Panc1 (cell line): Measurements from ENCODE around the gene SCD5.

Experiments used
- POLR2AphosphoS5 ChIP-seq: IDR thresholded peaks from 2 replicates; pipeline ENCODE4 v1.6.1; 2012; ENCODE audit warnings: mild to moderate bottlenecking, low read depth, low read length, moderate library complexity
- SIN3A ChIP-seq: IDR thresholded peaks from 2 replicates; pipeline ENCODE4 v1.6.1; 2012; ENCODE audit warnings: low read depth, mild to moderate bottlenecking, low read length, moderate library complexity, borderline replicate concordance; ENCODE audit not compliant: insufficient read depth
- TCF7L2 ChIP-seq: IDR thresholded peaks from 2 replicates; pipeline ENCODE4 v1.6.1; 2011; ENCODE audit warnings: mild to moderate bottlenecking, low read depth, low read length, inconsistent platforms
- TF ChIP-seq, protein P1 (sequence below): fragments of 450-650 bp; IDR thresholded peaks from 2 replicates; pipeline ENCODE4 v1.5.1; 2017; ENCODE audit warnings: mild to moderate bottlenecking
- TF ChIP-seq, protein P2 (sequence below), 2 experiments: IDR thresholded peaks; 2 replicates each; pipeline ENCODE4 v1.6.1; 2011 to 2012; ENCODE audit warnings: low read depth in 2 of 2, control low read depth in 1 of 2, low read length in 1 of 2, mild to moderate bottlenecking in 1 of 2, moderate library complexity in 1 of 2; ENCODE audit not compliant: insufficient read depth in 1 of 2

DNA sequence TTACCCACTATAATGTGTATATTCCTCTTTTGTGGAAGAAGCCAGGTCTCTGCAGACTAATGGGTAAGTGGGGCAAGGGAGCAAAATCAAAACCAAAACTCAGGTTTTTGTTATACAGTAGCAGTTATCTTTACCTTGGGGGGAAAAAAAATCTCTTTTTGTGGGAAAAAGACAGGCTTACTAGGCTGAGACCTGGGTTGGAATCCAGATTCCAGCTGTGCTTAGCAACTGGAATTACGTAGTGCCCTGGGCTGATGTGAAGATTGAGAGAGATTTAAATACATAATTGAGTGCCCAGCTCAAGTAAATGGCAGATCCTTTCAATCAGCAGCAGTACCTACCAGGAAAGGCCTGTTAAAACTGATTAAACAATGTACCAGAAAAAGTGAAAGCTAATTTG is 15.4 kb upstream of the SCD5 start:
- TF ChIP-seq, protein P1, sequence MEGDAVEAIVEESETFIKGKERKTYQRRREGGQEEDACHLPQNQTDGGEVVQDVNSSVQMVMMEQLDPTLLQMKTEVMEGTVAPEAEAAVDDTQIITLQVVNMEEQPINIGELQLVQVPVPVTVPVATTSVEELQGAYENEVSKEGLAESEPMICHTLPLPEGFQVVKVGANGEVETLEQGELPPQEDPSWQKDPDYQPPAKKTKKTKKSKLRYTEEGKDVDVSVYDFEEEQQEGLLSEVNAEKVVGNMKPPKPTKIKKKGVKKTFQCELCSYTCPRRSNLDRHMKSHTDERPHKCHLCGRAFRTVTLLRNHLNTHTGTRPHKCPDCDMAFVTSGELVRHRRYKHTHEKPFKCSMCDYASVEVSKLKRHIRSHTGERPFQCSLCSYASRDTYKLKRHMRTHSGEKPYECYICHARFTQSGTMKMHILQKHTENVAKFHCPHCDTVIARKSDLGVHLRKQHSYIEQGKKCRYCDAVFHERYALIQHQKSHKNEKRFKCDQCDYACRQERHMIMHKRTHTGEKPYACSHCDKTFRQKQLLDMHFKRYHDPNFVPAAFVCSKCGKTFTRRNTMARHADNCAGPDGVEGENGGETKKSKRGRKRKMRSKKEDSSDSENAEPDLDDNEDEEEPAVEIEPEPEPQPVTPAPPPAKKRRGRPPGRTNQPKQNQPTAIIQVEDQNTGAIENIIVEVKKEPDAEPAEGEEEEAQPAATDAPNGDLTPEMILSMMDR: no peak
- no peak for TF ChIP-seq TCF7L2
- TF ChIP-seq POLR2AphosphoS5: no peak
- TF ChIP-seq SIN3A: no peak
- TF ChIP-seq, protein P2, sequence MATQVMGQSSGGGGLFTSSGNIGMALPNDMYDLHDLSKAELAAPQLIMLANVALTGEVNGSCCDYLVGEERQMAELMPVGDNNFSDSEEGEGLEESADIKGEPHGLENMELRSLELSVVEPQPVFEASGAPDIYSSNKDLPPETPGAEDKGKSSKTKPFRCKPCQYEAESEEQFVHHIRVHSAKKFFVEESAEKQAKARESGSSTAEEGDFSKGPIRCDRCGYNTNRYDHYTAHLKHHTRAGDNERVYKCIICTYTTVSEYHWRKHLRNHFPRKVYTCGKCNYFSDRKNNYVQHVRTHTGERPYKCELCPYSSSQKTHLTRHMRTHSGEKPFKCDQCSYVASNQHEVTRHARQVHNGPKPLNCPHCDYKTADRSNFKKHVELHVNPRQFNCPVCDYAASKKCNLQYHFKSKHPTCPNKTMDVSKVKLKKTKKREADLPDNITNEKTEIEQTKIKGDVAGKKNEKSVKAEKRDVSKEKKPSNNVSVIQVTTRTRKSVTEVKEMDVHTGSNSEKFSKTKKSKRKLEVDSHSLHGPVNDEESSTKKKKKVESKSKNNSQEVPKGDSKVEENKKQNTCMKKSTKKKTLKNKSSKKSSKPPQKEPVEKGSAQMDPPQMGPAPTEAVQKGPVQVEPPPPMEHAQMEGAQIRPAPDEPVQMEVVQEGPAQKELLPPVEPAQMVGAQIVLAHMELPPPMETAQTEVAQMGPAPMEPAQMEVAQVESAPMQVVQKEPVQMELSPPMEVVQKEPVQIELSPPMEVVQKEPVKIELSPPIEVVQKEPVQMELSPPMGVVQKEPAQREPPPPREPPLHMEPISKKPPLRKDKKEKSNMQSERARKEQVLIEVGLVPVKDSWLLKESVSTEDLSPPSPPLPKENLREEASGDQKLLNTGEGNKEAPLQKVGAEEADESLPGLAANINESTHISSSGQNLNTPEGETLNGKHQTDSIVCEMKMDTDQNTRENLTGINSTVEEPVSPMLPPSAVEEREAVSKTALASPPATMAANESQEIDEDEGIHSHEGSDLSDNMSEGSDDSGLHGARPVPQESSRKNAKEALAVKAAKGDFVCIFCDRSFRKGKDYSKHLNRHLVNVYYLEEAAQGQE (IDR thresholded peaks at IDR 0.05; ENCODE audit: insufficient read depth in 1 of 2, low read depth in 2 of 2, low read length in 1 of 2): no peak
